Nephron progenitor cell (in vitro differentiated cells): Measurements from ENCODE around the gene MTX1.

Experiments
- DNase-seq: peaks from one replicate; pipeline ENCODE4 v3.0.0; 2021
- H3K27ac Mint-ChIP-seq: 2 replicates; pipeline ENCODE4 v1.8.0; 2021; ENCODE audit warnings: mild to moderate bottlenecking, moderate library complexity, mixed read lengths
- H3K27me3 Mint-ChIP-seq: 2 replicates; pipeline ENCODE4 v1.8.0; 2021; ENCODE audit warnings: mild to moderate bottlenecking, low read depth, mixed read lengths; ENCODE audit not compliant: poor library complexity
- H3K36me3 Mint-ChIP-seq: 2 replicates; pipeline ENCODE4 v1.8.0; 2021; ENCODE audit warnings: low read depth, mixed read lengths
- H3K4me1 Mint-ChIP-seq: 2 replicates; pipeline ENCODE4 v1.8.0; 2021; ENCODE audit warnings: mixed read lengths
- H3K4me3 Mint-ChIP-seq: 2 replicates; pipeline ENCODE4 v1.8.0; 2021; ENCODE audit warnings: mild to moderate bottlenecking, moderate library complexity, mixed read lengths
- H3K9me3 Mint-ChIP-seq: 2 replicates; pipeline ENCODE4 v1.8.0; 2021; ENCODE audit warnings: mild to moderate bottlenecking, moderate library complexity, mixed read lengths
- TF ChIP-seq, protein P1 (sequence below): fragments of 200-600 bp; sonication (generic); IDR thresholded peaks from 2 replicates; pipeline ENCODE4 v1.5.0; 2021; ENCODE audit warnings: antibody characterized with exemption

MTX1 gene

DNA sequence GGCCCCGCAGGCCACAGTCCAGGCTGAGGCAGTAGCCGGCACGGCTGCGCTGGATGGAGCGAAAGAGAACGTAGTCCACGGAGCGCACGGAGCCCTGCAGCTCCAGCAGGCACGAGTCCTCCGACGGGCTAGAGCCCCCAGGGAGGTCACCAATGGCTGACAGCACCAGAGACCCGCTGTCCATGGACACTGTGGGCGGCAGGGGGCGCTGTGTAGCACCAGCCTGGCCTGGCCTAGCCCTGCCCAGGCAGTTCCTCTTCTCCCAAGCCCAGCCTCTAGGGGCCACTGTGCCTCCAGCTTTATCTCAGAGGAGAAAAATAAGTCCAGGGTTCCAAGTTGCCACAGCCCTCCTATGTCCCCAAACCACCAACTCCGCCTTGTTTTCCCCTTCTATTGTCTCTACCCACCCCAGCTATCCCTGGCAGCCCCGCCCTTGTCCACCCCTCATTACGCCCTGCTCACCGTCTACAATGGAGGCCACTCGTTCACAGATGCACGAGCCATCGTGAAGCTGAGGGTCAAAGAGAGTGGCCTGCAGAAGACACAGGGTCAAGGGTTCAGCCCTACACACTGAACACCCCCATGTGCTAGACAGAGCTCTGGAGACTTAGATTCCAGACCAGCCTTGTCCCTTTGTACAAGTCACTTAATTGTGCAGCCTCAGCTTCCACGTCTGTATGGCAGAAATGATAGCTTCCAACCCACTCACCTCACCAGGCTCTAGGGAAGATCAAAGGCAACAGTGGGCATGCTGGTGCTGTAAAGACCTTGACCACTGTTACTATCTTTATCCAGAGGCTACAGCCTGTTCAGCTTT is 42.3 kb downstream of the MTX1 start:
- Mint-ChIP-seq H3K27me3 (no peaks in the 10 kb centered on the region), H3K4me1 (peaks cover 42% of the 10 kb centered on the region), H3K4me3 (peak overlapping the region; percentile 1), H3K27ac (no peak overlapping the region), H3K9me3 (no peaks in the 10 kb centered on the region), H3K36me3 (peaks cover 14% of the 10 kb centered on the region)
- TF ChIP-seq, protein P1, sequence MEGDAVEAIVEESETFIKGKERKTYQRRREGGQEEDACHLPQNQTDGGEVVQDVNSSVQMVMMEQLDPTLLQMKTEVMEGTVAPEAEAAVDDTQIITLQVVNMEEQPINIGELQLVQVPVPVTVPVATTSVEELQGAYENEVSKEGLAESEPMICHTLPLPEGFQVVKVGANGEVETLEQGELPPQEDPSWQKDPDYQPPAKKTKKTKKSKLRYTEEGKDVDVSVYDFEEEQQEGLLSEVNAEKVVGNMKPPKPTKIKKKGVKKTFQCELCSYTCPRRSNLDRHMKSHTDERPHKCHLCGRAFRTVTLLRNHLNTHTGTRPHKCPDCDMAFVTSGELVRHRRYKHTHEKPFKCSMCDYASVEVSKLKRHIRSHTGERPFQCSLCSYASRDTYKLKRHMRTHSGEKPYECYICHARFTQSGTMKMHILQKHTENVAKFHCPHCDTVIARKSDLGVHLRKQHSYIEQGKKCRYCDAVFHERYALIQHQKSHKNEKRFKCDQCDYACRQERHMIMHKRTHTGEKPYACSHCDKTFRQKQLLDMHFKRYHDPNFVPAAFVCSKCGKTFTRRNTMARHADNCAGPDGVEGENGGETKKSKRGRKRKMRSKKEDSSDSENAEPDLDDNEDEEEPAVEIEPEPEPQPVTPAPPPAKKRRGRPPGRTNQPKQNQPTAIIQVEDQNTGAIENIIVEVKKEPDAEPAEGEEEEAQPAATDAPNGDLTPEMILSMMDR = peak; percentile 99
- peak; percentile 99 for DNase-seq

DNA sequence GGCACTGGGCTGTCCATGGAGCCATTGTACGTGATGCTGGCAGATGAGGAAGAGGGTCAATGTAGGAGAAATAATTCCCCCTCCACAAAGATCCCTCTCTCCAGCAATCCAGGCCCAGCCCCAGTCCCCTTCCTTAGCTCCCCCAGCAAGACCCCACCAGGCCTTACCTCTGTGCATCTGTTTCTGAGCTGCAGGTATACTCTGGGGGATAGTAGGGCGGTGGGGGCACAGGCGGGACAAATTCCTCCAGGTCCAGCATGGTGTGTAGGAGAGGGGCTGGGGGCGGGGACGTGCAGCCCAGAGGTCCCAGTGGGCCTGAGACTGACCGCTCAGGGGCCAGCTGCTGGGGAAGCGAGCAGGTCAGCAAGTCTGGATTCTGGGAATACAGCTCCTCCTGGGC is 43.1 kb downstream of the MTX1 start:
- Mint-ChIP-seq H3K4me3 (peak overlapping the region; percentile 58), H3K9me3 (no peaks in the 10 kb centered on the region), H3K36me3 (peaks cover 6% of the 10 kb centered on the region), H3K27ac (peak overlapping the region; percentile 83), H3K27me3 (no peaks in the 10 kb centered on the region), H3K4me1 (peaks cover 46% of the 10 kb centered on the region)
- no peak for DNase-seq
- TF ChIP-seq, protein P1 = no peak

DNA sequence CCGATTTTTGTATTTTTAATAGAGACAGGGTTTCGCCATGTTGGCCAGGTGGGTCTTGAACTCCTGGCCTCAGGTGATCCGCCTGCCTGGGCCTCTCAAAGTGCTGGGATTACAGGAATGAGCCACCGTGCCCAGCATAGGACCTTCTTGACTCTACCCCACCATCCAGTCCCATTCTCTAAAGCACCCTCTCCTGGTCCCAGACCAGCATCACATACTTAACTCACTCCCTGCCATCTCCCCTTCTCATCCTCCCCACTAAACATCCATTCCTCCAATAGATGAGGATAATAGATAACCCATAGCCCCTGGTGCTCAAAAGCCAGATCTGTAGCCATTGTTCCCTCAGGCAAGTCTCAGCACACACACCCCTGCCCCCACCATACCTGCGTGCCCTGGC is 44.7 kb downstream of the MTX1 start:
- Mint-ChIP-seq H3K4me1 (peaks cover 51% of the 10 kb centered on the region), H3K27ac (peak overlapping the region; percentile 83), H3K36me3 (peaks cover 9% of the 10 kb centered on the region), H3K4me3 (peak overlapping the region; percentile 86), H3K27me3 (no peaks in the 10 kb centered on the region), H3K9me3 (no peaks in the 10 kb centered on the region)
- no peak for DNase-seq
- TF ChIP-seq, protein P1 = no peak

DNA sequence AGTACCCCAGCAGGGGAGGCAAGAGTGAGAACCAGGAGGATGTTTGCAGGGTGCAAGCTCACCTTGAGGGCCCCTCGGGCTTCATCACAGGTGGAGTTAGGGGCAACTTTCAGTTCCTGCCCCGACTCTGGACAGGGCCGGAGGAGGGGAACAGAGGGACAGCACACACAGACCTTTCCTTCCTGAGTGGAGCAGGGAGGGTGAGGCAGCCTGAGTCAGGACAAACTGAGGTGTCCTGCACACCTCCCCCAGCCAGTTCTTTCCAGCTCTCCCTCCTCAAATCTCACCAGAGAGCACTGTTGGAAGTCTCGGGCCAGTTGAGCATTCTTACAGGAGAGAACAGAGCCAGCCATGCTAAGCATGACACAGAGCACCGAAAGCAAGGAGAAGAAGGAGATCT is 45.3 kb downstream of the MTX1 start:
- H3K27me3 Mint-ChIP-seq = peaks cover 2% of the 10 kb centered on the region
- H3K36me3 Mint-ChIP-seq = peaks cover 15% of the 10 kb centered on the region
- no peak for DNase-seq
- TF ChIP-seq, protein P1 = no peak
- peak overlapping the region; percentile 83 for H3K27ac Mint-ChIP-seq
- H3K4me1 Mint-ChIP-seq = peaks cover 51% of the 10 kb centered on the region
- H3K9me3 Mint-ChIP-seq = no peaks in the 10 kb centered on the region
- peak overlapping the region; percentile 86 for H3K4me3 Mint-ChIP-seq

DNA sequence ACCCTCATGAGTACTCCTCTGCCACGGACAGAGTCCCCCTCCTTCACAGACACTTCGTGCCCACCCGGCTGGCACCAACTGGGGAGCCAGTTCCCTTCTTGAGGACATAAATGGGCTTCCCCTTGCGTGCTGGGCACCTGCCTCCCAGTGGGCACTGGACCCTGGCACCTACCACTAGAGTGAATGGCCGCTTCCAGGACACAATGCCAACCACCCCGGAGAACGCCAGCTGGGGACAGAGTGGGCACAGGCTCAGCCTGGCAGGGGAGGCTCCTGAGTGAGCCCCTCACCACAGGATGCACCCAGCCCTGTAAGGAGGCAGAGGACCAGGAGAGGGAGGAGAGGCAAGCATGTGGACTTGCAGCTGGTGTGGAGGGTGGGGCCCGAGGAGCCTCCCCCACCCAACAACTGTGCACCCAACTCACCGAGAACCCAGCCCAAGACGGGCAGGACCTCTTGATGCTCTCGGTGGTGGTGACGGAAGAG is 45.8 kb downstream of the MTX1 start:
- Mint-ChIP-seq H3K27ac (no peak overlapping the region), H3K9me3 (no peaks in the 10 kb centered on the region), H3K4me3 (peak overlapping the region; percentile 86), H3K4me1 (peaks cover 51% of the 10 kb centered on the region), H3K36me3 (peaks cover 16% of the 10 kb centered on the region), H3K27me3 (peaks cover 2% of the 10 kb centered on the region)
- TF ChIP-seq, protein P1 = no peak
- no peak for DNase-seq
